22Rv1 (cell line): ENCODE measurements around the gene NT5C1B.

Experiments
- H3K27ac ChIP-seq: fragments of 450-650 bp; 2 replicates; pipeline ENCODE4 v1.5.1; 2017
- CTCF ChIP-seq: fragments of 450-650 bp; IDR thresholded peaks from 2 replicates; pipeline ENCODE4 v1.5.1; 2017; ENCODE audit warnings: mild to moderate bottlenecking
- ZFX ChIP-seq: fragments of 450-650 bp; IDR thresholded peaks from 2 replicates; pipeline ENCODE4 v1.6.1; 2017; ENCODE audit warnings: antibody characterized with exemption, borderline replicate concordance

The NT5C1B gene

GRCh38 chr2:18560031-18560796 is 29.2 kb downstream of the NT5C1B start, which contains the start of gene RDH14:
Gene RDH14 (minus strand): TSS chr2:18560653. CDS start chr2:18560572, 81 bp downstream.
- peak within 1 kb of the TSS; percentile 75 for H3K27ac ChIP-seq
- TF ChIP-seq ZFX (0 out of 2 replicates have a peak, but pooled peaks have one; percentile 34), CTCF (0 out of 2 replicates have a peak, but pooled peaks have one; percentile 8)

GRCh38 chr2:18559531-18560030 is 29.8 kb downstream of the NT5C1B start:
- TF ChIP-seq ZFX: no peak
- no peak for TF ChIP-seq CTCF
- peak overlapping the region; percentile 75 for H3K27ac ChIP-seq

GRCh38 chr2:18558458-18558857 is 30.9 kb downstream of the NT5C1B start:
- H3K27ac ChIP-seq: no peak overlapping the region
- TF ChIP-seq ZFX: no peak
- TF ChIP-seq CTCF: no peak

GRCh38 chr2:18557121-18557520 is 32.2 kb downstream of the NT5C1B start:
- TF ChIP-seq CTCF (no peak), ZFX (no peak)
- no peak overlapping the region for H3K27ac ChIP-seq

- no peak overlapping the region for H3K27ac ChIP-seq
- TF ChIP-seq ZFX (no peak), CTCF (no peak)
Measured at GRCh38 chr2:18552351-18553077, 36.9 kb downstream of the NT5C1B start.

- H3K27ac ChIP-seq: no peak overlapping the region
- no peak for TF ChIP-seq ZFX
- TF ChIP-seq CTCF: no peak
Measured at GRCh38 chr2:18551623-18552022, 37.7 kb downstream of the NT5C1B start.
